DMS153 (cell line): Measurements from ENCODE around the gene SPINK8.

ENCODE experiments used
- DNase-seq: peaks from one replicate; lab custom pipeline; 2025; lab: John Stamatoyannopoulos, UW

SPINK8 gene

GRCh38 chr3:48320996-48321395, 12.5 kb downstream of the SPINK8 start:
- DNase-seq: no peak

- no peak for DNase-seq
Observed at GRCh38 chr3:48318713-48319468, 14.6 kb downstream of the SPINK8 start.

GRCh38 chr3:48314542-48314941, 18.9 kb downstream of the SPINK8 start:
- no peak for DNase-seq

- DNase-seq: no peak
Observed at GRCh38 chr3:48306860-48307530, 26.5 kb downstream of the SPINK8 start.

- no peak for DNase-seq
Observed at GRCh38 chr3:48306290-48306689, 27.2 kb downstream of the SPINK8 start.

GRCh38 chr3:48305396-48305795, 28.1 kb downstream of the SPINK8 start:
- DNase-seq: no peak

GRCh38 chr3:48303021-48303420, 30.4 kb downstream of the SPINK8 start:
- no peak for DNase-seq

- DNase-seq: no peak
Observed at GRCh38 chr3:48301800-48302166, 31.7 kb downstream of the SPINK8 start.

- peak; percentile 60 for DNase-seq
Observed at GRCh38 chr3:48301020-48301799, 32.3 kb downstream of the SPINK8 start, which contains the start of gene NME6. TSS of gene NME6 (minus strand) at chr3:48301367.

GRCh38 chr3:48299746-48300712, 33.4 kb downstream of the SPINK8 start:
- DNase-seq: no peak

- DNase-seq: no peak
Observed at GRCh38 chr3:48297111-48297810, 36.2 kb downstream of the SPINK8 start.

- DNase-seq: no peak
Observed at GRCh38 chr3:48296699-48297098, 36.8 kb downstream of the SPINK8 start.

GRCh38 chr3:48294611-48295263, 38.7 kb downstream of the SPINK8 start:
- no peak for DNase-seq

GRCh38 chr3:48289659-48290058, 43.8 kb downstream of the SPINK8 start:
- no peak for DNase-seq

GRCh38 chr3:48287034-48287433, 46.4 kb downstream of the SPINK8 start:
- no peak for DNase-seq

GRCh38 chr3:48286308-48286707, 47.2 kb downstream of the SPINK8 start:
- no peak for DNase-seq

- DNase-seq: no peak
Observed at GRCh38 chr3:48285675-48286074, 47.8 kb downstream of the SPINK8 start.

GRCh38 chr3:48285132-48285531, 48.3 kb downstream of the SPINK8 start:
- DNase-seq: no peak

GRCh38 chr3:48280881-48281280, 52.6 kb downstream of the SPINK8 start:
- no peak for DNase-seq

GRCh38 chr3:48278884-48279559, 54.4 kb downstream of the SPINK8 start:
- no peak for DNase-seq
